Measurements from ENCODE around the gene UMODL1.

- TF ChIP-seq, protein P1, sequence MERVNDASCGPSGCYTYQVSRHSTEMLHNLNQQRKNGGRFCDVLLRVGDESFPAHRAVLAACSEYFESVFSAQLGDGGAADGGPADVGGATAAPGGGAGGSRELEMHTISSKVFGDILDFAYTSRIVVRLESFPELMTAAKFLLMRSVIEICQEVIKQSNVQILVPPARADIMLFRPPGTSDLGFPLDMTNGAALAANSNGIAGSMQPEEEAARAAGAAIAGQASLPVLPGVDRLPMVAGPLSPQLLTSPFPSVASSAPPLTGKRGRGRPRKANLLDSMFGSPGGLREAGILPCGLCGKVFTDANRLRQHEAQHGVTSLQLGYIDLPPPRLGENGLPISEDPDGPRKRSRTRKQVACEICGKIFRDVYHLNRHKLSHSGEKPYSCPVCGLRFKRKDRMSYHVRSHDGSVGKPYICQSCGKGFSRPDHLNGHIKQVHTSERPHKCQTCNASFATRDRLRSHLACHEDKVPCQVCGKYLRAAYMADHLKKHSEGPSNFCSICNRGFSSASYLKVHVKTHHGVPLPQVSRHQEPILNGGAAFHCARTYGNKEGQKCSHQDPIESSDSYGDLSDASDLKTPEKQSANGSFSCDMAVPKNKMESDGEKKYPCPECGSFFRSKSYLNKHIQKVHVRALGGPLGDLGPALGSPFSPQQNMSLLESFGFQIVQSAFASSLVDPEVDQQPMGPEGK (CRISPR knock-in tag; IDR thresholded peaks at IDR 0.05; ENCODE audit: borderline replicate concordance): no peak
- no peak for TF ChIP-seq PPARA (CRISPR knock-in tag; IDR thresholded peaks at IDR 0.05; ENCODE audit: borderline replicate concordance)
- no peak for TF ChIP-seq ISL1 (CRISPR knock-in tag; IDR thresholded peaks at IDR 0.05)
- no peak for TF ChIP-seq SNAI2 (CRISPR knock-in tag; IDR thresholded peaks at IDR 0.05)
- TF ChIP-seq GLIS3 (CRISPR knock-in tag; IDR thresholded peaks at IDR 0.05): no peak
- no peak for TF ChIP-seq TOX (CRISPR knock-in tag; IDR thresholded peaks at IDR 0.05; ENCODE audit: borderline replicate concordance)
- TF ChIP-seq, protein P2, sequence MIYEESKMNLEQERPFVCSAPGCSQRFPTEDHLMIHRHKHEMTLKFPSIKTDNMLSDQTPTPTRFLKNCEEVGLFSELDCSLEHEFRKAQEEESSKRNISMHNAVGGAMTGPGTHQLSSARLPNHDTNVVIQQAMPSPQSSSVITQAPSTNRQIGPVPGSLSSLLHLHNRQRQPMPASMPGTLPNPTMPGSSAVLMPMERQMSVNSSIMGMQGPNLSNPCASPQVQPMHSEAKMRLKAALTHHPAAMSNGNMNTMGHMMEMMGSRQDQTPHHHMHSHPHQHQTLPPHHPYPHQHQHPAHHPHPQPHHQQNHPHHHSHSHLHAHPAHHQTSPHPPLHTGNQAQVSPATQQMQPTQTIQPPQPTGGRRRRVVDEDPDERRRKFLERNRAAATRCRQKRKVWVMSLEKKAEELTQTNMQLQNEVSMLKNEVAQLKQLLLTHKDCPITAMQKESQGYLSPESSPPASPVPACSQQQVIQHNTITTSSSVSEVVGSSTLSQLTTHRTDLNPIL (CRISPR knock-in tag; IDR thresholded peaks at IDR 0.05; ENCODE audit: low read depth): no peak
- no peak for TF ChIP-seq ZFP30 (CRISPR knock-in tag; IDR thresholded peaks at IDR 0.05)
These were observed 30.5 kb upstream of the UMODL1 start for GRCh38 chr21:42040411-42041180.
